HL-60 (cell line): ENCODE results near the gene ANKRD13B.
A peak's percentile ranks its signal among the peaks of the same experiment; 100 is the strongest.

Source experiments
- DNase-seq, 2 experiments: peaks; one replicate each; pipeline ENCODE4 v3.0.0-alpha.2; 2010 to 2020; ENCODE audit warnings: low read depth in 1 of 2, low spot score in 1 of 2
- H3K27ac ChIP-seq: fragments of 250-450 bp; sonication (Bioruptor Pico); replicated peaks from 2 replicates; pipeline ENCODE4 v1.5.1; 2020; ENCODE audit warnings: mild to moderate bottlenecking, moderate library complexity
- H3K27me3 ChIP-seq: fragments of 250-450 bp; sonication (Bioruptor Pico); 2 replicates; pipeline ENCODE4 v1.5.1; 2021; ENCODE audit warnings: mild to moderate bottlenecking, moderate library complexity; ENCODE audit not compliant: insufficient read depth, poor library complexity, severe bottlenecking
- H3K4me3 ChIP-seq: replicated peaks from 2 replicates; pipeline ENCODE4 v1.5.1; 2011; ENCODE audit warnings: mild to moderate bottlenecking, control low read depth, low read length; ENCODE audit not compliant: insufficient read depth
- GABPA ChIP-seq: IDR thresholded peaks from 2 replicates; pipeline ENCODE4 v1.6.1; 2012; ENCODE audit warnings: low read depth
- POLR2AphosphoS5 ChIP-seq: IDR thresholded peaks from 2 replicates; pipeline ENCODE4 v1.6.1; 2012; ENCODE audit warnings: low read depth
- SPI1 ChIP-seq: IDR thresholded peaks from 2 replicates; pipeline ENCODE4 v1.6.1; 2012; ENCODE audit warnings: low read depth, mild to moderate bottlenecking, borderline replicate concordance
- TF ChIP-seq, protein P1 (sequence below): IDR thresholded peaks from 2 replicates; pipeline ENCODE4 v1.6.1; 2012; ENCODE audit warnings: low read depth; ENCODE audit not compliant: insufficient replicate concordance
- TF ChIP-seq, protein P2 (sequence below): IDR thresholded peaks from one replicate; pipeline ENCODE4 v1.5.1; 2011; ENCODE audit warnings: low read length, control low read depth, inconsistent platforms; ENCODE audit not compliant: insufficient read depth

The ANKRD13B gene

DNA sequence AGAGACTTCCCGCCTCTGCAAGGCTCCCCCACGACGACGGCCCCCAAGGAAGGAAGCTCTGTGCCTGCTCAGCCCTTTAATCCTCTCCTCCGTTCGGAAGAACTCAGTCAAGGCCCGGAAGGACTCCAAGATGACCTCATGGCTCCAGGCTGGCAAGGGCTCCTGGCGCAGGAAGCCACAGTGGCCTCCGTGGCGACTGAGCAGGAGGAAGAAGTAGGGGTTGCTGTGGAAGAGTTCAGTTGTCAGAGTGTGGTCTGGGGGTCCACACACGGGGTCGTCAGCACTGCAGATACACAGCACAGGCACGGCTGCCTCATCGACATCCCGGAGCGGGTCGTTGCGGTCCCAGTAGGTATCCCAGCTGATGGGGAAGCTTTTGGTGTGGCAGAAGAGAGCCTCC lies 30.3 kb upstream of the ANKRD13B start:
- H3K27ac ChIP-seq, result no peak overlapping the region
- H3K4me3 ChIP-seq, result no peak overlapping the region
- no peak for DNase-seq
- H3K27me3 ChIP-seq, result no peaks in the 10 kb centered on the region
- TF ChIP-seq GABPA, result no peak
- TF ChIP-seq POLR2AphosphoS5, result no peak
- TF ChIP-seq SPI1, result no peak
- TF ChIP-seq, protein P1, sequence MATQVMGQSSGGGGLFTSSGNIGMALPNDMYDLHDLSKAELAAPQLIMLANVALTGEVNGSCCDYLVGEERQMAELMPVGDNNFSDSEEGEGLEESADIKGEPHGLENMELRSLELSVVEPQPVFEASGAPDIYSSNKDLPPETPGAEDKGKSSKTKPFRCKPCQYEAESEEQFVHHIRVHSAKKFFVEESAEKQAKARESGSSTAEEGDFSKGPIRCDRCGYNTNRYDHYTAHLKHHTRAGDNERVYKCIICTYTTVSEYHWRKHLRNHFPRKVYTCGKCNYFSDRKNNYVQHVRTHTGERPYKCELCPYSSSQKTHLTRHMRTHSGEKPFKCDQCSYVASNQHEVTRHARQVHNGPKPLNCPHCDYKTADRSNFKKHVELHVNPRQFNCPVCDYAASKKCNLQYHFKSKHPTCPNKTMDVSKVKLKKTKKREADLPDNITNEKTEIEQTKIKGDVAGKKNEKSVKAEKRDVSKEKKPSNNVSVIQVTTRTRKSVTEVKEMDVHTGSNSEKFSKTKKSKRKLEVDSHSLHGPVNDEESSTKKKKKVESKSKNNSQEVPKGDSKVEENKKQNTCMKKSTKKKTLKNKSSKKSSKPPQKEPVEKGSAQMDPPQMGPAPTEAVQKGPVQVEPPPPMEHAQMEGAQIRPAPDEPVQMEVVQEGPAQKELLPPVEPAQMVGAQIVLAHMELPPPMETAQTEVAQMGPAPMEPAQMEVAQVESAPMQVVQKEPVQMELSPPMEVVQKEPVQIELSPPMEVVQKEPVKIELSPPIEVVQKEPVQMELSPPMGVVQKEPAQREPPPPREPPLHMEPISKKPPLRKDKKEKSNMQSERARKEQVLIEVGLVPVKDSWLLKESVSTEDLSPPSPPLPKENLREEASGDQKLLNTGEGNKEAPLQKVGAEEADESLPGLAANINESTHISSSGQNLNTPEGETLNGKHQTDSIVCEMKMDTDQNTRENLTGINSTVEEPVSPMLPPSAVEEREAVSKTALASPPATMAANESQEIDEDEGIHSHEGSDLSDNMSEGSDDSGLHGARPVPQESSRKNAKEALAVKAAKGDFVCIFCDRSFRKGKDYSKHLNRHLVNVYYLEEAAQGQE, result no peak
- TF ChIP-seq, protein P2, sequence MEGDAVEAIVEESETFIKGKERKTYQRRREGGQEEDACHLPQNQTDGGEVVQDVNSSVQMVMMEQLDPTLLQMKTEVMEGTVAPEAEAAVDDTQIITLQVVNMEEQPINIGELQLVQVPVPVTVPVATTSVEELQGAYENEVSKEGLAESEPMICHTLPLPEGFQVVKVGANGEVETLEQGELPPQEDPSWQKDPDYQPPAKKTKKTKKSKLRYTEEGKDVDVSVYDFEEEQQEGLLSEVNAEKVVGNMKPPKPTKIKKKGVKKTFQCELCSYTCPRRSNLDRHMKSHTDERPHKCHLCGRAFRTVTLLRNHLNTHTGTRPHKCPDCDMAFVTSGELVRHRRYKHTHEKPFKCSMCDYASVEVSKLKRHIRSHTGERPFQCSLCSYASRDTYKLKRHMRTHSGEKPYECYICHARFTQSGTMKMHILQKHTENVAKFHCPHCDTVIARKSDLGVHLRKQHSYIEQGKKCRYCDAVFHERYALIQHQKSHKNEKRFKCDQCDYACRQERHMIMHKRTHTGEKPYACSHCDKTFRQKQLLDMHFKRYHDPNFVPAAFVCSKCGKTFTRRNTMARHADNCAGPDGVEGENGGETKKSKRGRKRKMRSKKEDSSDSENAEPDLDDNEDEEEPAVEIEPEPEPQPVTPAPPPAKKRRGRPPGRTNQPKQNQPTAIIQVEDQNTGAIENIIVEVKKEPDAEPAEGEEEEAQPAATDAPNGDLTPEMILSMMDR, result no peak

DNA sequence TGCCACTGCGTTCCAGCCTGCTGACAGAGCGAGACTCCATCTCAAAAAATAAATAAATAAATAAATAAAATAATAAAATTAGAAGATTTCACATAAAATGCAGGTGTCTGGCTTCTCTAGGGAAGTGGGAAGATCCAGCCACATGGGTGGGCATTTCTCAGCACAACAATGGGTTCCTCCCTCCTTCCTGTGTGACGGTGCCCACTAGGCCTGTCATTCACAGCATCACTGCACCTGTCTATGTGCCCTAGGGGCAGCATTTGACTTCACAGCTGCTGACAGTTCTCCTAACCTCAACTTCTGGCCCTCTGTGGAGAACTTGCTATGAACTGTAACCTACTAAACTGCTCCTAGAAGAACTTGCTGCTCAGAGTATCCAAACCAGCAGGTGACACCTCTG lies 29.1 kb upstream of the ANKRD13B start:
- Histone ChIP-seq H3K27me3 (no peaks in the 10 kb centered on the region), H3K27ac (no peak overlapping the region), H3K4me3 (no peak overlapping the region)
- TF ChIP-seq GABPA, result no peak
- TF ChIP-seq, protein P1, result no peak
- no peak for TF ChIP-seq SPI1
- TF ChIP-seq POLR2AphosphoS5, result no peak
- TF ChIP-seq, protein P2, result no peak
- no peak for DNase-seq

DNA sequence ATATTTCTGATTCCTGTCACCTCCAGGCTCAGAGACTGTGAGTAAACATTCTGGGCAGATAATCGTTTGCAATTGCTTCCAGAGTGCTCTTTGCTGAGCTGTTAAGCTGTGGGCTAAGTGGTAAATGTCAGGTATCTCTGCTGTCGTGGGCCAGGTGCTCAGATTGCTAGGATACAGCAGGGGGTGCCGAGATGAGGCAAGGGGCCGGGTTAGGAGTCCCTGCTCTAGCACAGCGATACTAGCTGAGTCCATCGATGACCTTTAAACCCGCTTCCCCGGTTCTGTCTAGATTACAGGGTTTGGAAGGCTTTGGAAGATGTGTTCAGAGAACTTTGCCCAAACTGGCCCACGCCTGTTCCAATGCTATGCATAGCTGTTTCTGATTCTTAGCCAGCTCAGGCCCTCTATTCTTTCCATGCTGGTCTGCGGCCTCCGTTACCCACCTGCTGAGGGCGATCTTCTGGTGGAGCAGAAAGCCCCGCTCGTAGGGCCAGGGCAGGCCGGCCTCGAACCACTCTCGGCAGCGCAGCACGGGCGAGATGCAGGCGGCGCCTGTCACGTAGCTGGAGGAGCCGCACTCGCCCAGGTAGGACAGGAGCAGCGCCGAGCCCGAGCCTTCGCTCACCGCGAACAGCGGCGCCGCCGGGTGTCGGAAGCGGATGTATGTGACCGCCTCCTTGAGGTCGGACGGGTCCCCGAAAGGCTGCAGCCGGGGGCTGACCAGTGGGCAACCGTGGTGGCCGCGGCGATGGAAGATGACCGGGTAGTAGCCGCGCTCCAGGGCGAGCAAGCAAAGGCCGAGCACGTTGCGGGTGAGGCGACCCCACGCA lies 27.1 kb upstream of the ANKRD13B start:
- H3K27me3 ChIP-seq, result no peaks in the 10 kb centered on the region
- H3K4me3 ChIP-seq, result peak overlapping the region; percentile 76
- no peak for TF ChIP-seq SPI1
- no peak for TF ChIP-seq GABPA
- peak in 1 of 2 experiments; percentile 58 for DNase-seq
- peak overlapping the region; percentile 57 for H3K27ac ChIP-seq

DNA sequence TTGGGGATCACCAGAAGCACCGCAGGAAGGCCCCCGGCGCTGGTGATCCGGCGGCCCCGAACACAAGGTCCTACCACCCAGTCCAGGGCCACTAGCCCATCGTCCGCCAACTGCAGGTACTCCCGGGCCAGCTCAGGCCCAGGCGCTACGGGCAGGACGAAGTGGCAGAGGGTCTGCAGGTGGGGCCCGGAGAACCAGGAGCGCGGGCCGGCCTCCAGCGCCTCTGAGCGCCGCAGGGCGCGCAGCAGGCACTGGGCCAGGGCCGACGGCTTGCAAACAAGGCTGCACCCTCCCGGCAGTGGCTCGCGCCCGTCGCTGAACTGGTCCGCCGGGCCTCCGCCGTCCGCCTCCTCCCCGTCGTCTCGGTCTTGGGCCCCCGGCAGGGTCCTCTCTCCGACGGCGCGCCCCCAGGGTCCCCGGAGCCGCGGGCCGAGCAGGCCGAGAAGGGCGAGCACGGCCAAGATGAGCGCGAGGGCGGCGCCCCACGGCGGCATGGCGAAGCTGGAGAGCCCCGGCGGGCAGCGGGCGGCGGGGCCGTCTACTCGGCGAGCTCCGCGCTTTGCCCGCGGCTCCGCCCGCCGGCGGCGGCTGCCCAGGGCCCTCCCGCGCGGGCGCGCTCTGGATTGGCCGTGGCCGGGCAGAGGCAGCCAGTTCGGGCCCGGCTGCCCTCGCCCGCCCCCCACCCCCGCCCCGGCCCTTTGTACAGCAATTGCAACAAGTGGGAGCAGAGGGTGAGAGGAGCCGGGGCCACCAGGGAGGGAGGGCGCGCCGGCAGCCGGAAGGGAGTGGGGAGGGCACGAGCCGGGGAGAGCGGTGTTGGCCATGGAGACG lies 26.2 kb upstream of the ANKRD13B start, which contains the start of gene ABHD15:
Gene ABHD15 (minus strand): TSS at position 565 of the 831 bp plus-strand sequence. CDS start 71 bp downstream, at position 494.
- peak; percentile 44 to 66 for DNase-seq
- H3K27me3 ChIP-seq, result no peaks in the 10 kb centered on the region
- H3K27ac ChIP-seq, result peak within 1 kb of the TSS; percentile 80
- TF ChIP-seq SPI1, result no peak
- no peak; the same call in 1 of the 2 replicates for TF ChIP-seq GABPA
- TF ChIP-seq, protein P2, result no peak
- no peak for TF ChIP-seq POLR2AphosphoS5
- TF ChIP-seq, protein P1, result no peak
- H3K4me3 ChIP-seq, result peak within 1 kb of the TSS; percentile 76
